Mucosa of stomach (tissue), 1 donor: ENCODE data around the gene RNU2-63P.

ENCODE experiments used
- H3K27me3 ChIP-seq: one replicate; pipeline ENCODE4 v1.7.0; 2013; ENCODE audit warnings: mild to moderate bottlenecking, low read length; ENCODE audit not compliant: control insufficient read depth, insufficient read depth
- H3K36me3 ChIP-seq: one replicate; pipeline ENCODE4 v1.7.0; 2013; ENCODE audit warnings: low read length; ENCODE audit not compliant: control insufficient read depth, insufficient read depth
- H3K4me1 ChIP-seq: one replicate; pipeline ENCODE4 v1.7.0; 2013; ENCODE audit warnings: mild to moderate bottlenecking, low read length; ENCODE audit not compliant: control insufficient read depth, insufficient read depth
- H3K4me3 ChIP-seq: one replicate; pipeline ENCODE4 v1.7.0; 2013; ENCODE audit warnings: low read length
- H3K9ac ChIP-seq: one replicate; pipeline ENCODE4 v1.7.0; 2013; ENCODE audit warnings: mild to moderate bottlenecking, low read length, moderate library complexity
- H3K9me3 ChIP-seq: one replicate; pipeline ENCODE4 v1.7.0; 2013; ENCODE audit warnings: mild to moderate bottlenecking, low read length, moderate library complexity; ENCODE audit not compliant: control insufficient read depth
- donor health status: Pancreatic carcinoma.

The RNU2-63P gene

GRCh38 chr2:88016086-88016959, at the start of gene RNU2-63P:
Gene RNU2-63P, minus strand, starts transcription at chr2:88016547.
- Histone ChIP-seq H3K27me3 (no peaks in the 10 kb centered on the region), H3K4me3 (peak within 1 kb of the TSS; percentile 64), H3K4me1 (peaks cover 8% of the 10 kb centered on the region), H3K9me3 (no peaks in the 10 kb centered on the region), H3K9ac (peak within 1 kb of the TSS; percentile 77), H3K36me3 (no peaks in the 10 kb centered on the region)

DNA sequence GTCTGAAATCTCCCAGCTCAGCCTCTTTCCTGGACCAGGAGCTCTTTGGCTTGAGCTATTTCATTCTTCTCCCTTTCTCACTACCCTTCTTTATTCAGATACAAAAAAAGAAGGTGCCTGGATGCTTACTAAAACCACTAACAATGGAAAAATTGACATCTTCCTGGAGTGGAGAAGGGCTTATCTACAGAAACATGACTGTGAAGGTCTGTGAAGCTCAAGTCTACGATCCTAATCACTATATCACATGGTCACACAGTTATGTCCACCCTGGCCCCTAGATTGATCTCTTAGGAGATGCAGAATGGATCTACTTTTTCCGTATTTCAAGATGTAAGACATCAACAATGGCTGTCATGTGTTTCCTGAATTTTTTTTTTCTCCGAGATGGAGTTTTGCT, 44.9 kb upstream of the RNU2-63P start:
- Histone ChIP-seq H3K9me3 (no peaks in the 10 kb centered on the region), H3K4me3 (no peak overlapping the region), H3K9ac (no peak overlapping the region)

GRCh38 chr2:88060907-88061275, 44.5 kb upstream of the RNU2-63P start:
- H3K36me3 ChIP-seq: no peaks in the 10 kb centered on the region
- no peak overlapping the region for H3K9ac ChIP-seq
- no peaks in the 10 kb centered on the region for H3K27me3 ChIP-seq
- H3K9me3 ChIP-seq: no peaks in the 10 kb centered on the region
- H3K4me3 ChIP-seq: no peak overlapping the region
- H3K4me1 ChIP-seq: peaks cover 6% of the 10 kb centered on the region

More for the DNA sequence above, 44.9 kb upstream of the RNU2-63P start:
- H3K36me3 ChIP-seq: no peaks in the 10 kb centered on the region
- no peaks in the 10 kb centered on the region for H3K27me3 ChIP-seq
- H3K4me1 ChIP-seq: peaks cover 2% of the 10 kb centered on the region

DNA sequence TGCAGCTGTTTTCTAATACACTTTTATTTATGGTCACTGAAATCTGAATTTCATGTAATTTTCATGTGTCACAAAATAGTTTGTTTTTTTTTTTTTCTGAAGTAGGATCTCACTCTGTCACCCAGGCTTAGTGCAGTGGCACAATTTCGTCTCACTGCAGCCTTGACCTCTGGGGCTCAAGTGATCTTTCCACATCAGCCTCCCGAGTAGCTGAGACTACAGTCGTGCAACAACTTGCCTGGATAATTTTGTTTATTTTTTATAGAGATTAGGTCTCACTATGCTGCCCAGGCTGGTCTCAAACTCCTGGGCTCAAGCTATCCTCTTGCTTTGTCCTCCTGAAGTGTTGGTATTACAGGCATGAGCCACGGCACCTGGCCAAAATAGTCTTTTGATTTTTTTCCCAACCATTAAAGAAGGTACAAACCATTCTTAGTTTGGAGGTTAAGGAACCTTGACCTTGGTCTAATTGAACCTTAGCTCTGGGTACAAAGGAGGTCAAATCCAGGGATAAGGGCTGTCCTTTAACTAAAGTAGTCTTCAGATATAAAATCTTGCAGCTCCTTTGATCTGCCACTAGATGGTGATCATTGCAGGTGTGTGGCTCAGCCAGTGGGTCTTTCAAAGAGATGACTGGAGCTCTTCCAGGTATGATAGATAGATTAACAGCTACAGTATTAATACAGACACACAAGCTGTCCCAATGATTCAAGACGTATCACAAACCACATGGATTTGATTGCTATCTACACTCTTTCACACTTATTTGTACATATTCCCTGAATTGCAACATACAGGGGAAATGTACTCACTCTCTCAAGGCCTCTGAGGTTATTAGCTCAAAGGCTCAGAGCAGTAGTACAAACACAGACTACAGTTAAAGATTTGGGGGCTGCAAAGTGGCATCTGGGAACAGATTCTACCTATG, 43.9 kb upstream of the RNU2-63P start:
- H3K9me3 ChIP-seq: no peaks in the 10 kb centered on the region
- H3K4me3 ChIP-seq: no peak overlapping the region
- H3K27me3 ChIP-seq: no peaks in the 10 kb centered on the region
- H3K4me1 ChIP-seq: peaks cover 8% of the 10 kb centered on the region
- H3K36me3 ChIP-seq: no peaks in the 10 kb centered on the region
- no peak overlapping the region for H3K9ac ChIP-seq

GRCh38 chr2:88058191-88058590, 41.8 kb upstream of the RNU2-63P start:
- no peak overlapping the region for H3K9ac ChIP-seq
- H3K4me1 ChIP-seq: peaks cover 8% of the 10 kb centered on the region

DNA sequence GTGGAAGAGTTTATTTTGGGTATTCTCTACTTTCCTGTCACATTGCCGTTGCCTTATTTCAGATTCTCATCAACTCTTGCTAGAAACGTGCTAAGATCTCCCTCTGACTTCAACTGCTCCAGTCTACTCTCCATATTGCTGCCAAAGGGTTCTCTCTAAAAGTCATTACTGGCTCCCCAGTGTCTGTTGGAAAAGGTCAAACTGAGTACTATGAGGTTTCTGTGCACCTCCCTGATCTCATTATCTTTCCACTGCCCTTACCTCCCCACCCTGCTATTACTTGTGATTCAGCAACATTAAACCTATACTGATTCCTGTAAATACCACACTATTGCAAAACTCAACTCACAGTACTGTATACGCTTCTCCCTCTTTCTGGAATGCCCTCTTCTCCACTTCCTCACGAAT, 41.1 kb upstream of the RNU2-63P start:
- Histone ChIP-seq H3K9ac (no peak overlapping the region), H3K4me1 (peaks cover 8% of the 10 kb centered on the region), H3K9me3 (no peaks in the 10 kb centered on the region), H3K36me3 (no peaks in the 10 kb centered on the region), H3K4me3 (no peak overlapping the region), H3K27me3 (no peaks in the 10 kb centered on the region)

More at GRCh38 chr2:88058191-88058590, 41.8 kb upstream of the RNU2-63P start:
- H3K4me3 ChIP-seq: no peak overlapping the region
- H3K36me3 ChIP-seq: no peaks in the 10 kb centered on the region
- no peaks in the 10 kb centered on the region for H3K9me3 ChIP-seq
- H3K27me3 ChIP-seq: no peaks in the 10 kb centered on the region

DNA sequence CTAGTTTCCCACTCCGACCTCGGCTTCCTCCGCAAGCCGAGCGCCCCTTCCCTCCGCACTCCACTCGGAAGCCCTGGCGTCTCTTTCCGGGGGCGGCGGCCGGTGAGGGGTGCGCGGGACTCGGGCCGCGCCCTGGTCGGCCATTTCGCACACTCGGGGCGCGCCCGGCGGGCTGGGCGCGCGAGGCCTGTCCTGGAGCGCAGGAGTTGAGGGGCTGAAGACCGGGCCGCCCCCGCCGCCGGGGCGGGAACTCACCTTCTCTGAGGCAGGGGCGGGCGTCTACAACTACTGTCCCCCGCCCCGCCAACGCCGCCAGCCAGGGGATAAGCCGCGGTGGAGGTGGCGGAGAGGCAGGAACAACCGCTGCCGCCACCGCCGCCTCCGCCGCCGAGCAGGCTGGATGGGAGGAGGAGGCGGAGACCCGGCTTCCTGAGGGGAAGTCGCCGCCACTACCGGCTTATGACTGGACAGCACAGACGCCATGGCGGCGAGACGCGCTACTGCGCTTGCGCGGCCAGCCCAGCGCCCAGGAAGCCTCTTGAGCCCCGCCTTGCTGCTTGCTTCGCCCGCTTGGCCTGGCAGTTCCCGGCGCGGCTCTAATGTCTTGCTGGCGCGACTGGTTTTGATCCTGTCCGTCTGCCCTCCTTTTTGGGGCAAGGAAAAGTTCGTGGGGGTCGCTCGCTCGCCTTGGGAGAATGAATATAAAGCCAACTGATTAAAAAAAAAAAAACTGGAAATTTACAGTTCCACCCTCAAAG, 39.2 kb upstream of the RNU2-63P start, which contains the start of gene KRCC1:
TSS of gene KRCC1 (minus strand) at position 413 of the 758 bp plus-strand sequence. CDS start 27,220 bp downstream, outside the sequence.
- Histone ChIP-seq H3K36me3 (no peaks in the 10 kb centered on the region), H3K9ac (peak within 1 kb of the TSS; percentile 96), H3K4me3 (peak within 1 kb of the TSS; percentile 49), H3K4me1 (peaks cover 8% of the 10 kb centered on the region), H3K27me3 (no peaks in the 10 kb centered on the region), H3K9me3 (no peaks in the 10 kb centered on the region)

DNA sequence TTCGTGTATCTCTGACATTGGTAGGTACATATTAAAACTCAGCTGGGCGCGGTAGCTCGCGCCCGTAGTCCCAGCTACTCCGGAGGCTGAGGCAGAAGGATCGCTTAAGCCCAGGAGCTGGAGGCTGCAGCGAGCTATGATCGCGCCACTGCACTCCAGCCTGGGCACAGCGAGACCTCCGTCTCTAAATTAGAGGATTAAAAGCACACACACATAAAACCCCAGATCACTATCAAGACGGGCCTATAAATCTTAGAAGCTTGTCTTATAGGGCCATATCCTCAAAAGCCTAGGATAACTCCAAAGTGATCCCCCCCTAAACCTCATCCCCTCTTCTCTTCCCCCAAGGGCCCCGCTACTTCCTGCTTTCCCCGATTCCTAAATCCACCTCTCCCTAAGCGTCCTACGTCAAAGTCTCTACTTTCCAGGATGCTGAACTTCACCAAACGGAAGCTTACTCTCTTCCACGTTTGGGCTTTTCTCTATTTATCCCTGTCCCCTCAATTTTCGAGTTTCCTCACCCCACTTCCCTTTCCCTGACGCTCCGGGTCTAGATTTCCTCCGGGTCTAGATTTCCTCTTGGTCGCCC, 38.5 kb upstream of the RNU2-63P start:
- H3K9me3 ChIP-seq: no peaks in the 10 kb centered on the region
- H3K36me3 ChIP-seq: no peaks in the 10 kb centered on the region
- H3K27me3 ChIP-seq: no peaks in the 10 kb centered on the region
- H3K4me1 ChIP-seq: peaks cover 8% of the 10 kb centered on the region
- H3K9ac ChIP-seq: peak overlapping the region; percentile 96
- H3K4me3 ChIP-seq: peak overlapping the region; percentile 49

DNA sequence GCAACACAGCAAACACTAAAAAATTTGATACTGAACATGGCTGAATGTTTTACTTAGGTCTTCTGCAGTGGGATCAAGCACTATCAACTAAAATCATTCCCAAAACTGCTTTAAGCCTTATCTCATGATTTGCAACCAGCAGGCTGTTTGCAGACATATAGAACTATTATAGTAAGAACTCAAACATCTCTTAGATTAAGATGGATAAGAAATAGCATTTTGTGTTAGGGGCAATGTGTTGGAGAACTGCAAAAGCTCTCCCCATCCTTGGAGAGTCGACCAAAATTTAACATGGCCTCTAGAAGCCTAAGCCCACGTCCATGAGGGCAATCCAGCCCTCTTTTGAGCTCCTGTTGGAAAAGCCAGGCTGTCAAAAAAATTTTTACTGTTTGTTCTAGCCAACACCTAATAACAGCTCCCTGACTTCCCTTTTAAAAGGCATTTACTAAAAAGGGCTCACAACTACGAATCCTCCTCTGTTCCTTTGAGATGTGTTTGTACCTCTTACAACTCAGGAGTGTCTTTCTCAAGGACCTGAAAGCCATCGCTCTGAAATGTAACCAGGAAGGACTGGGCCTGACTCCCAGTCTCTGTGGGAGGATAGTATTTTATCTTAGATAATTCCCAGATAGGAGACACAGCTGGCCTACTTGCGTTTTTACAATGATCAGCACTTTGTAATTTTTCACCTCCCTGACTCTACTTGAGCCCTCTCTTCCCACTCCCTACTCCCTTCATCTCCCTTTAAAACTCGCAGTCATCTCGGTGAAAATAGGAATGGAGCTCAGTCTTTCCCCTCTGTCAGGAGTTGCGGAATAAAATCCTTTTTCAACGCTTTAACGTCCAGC, 37.8 kb upstream of the RNU2-63P start:
- H3K36me3 ChIP-seq: no peaks in the 10 kb centered on the region
- H3K9me3 ChIP-seq: no peaks in the 10 kb centered on the region
- H3K4me1 ChIP-seq: peaks cover 8% of the 10 kb centered on the region
- H3K4me3 ChIP-seq: peak overlapping the region; percentile 49
- peak overlapping the region; percentile 96 for H3K9ac ChIP-seq
- H3K27me3 ChIP-seq: no peaks in the 10 kb centered on the region

DNA sequence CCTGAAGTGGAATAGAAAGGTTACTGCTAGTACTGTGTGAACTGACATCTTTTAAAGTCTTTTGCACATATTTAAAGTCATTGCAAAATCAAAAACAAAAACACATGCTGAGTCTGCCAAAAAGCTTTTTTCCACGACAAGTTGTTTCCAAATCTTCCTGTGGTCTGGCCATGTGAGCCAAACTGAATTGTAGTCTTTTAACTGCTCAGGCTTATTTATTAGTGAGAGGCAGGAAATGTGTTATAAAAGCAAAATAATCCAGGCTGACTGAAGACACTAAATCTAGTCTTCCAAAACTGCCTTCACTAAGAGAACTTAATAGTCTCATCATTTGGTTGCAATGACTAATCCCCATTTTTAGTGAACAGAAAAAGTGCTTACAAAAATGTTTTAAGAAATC, 36.9 kb upstream of the RNU2-63P start:
- no peaks in the 10 kb centered on the region for H3K36me3 ChIP-seq
- no peaks in the 10 kb centered on the region for H3K9me3 ChIP-seq
- no peak overlapping the region for H3K9ac ChIP-seq
- H3K27me3 ChIP-seq: no peaks in the 10 kb centered on the region
- H3K4me3 ChIP-seq: no peak overlapping the region
- peaks cover 8% of the 10 kb centered on the region for H3K4me1 ChIP-seq
